ENCODE results near the gene HSPB9.

DNA sequence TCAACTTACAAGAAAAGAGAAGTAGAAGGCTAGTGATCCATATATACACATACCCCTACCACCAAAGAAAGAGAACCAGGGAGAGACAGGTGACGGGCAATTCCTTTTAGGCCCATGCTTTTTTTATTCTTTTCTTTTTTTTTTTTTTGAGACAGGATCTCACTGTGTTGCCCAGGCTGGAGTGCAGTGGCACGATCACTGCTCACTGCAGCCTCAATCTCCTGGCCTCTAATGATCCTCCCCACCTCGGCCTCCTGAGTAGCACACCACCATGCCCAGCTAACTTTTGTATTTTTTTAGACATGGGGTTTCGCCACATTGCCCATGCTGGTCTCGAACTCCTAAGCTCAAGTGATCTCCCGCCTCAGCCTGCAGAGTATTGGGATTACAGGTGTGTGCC lies 4.8 kb downstream of the HSPB9 start:
- TF ChIP-seq EP300 (IDR thresholded peaks at IDR 0.05) = no peak
- TF ChIP-seq, protein P1, sequence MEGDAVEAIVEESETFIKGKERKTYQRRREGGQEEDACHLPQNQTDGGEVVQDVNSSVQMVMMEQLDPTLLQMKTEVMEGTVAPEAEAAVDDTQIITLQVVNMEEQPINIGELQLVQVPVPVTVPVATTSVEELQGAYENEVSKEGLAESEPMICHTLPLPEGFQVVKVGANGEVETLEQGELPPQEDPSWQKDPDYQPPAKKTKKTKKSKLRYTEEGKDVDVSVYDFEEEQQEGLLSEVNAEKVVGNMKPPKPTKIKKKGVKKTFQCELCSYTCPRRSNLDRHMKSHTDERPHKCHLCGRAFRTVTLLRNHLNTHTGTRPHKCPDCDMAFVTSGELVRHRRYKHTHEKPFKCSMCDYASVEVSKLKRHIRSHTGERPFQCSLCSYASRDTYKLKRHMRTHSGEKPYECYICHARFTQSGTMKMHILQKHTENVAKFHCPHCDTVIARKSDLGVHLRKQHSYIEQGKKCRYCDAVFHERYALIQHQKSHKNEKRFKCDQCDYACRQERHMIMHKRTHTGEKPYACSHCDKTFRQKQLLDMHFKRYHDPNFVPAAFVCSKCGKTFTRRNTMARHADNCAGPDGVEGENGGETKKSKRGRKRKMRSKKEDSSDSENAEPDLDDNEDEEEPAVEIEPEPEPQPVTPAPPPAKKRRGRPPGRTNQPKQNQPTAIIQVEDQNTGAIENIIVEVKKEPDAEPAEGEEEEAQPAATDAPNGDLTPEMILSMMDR (IDR thresholded peaks at IDR 0.05) = no peak
